NOMO-1 (cell line): ENCODE results near the gene MICA.
A peak's percentile ranks its signal among the peaks of the same experiment; 100 is the strongest.
"Not testable (repeated sequence)": the region's sequence is repeated elsewhere in the genome, so short reads cannot be mapped to it uniquely, and the experiment has no call there.

Experiments used
- DNase-seq, 2 experiments: peaks; one replicate each; lab custom pipeline; 2025; ENCODE audit not compliant: unreplicated experiment in 2 of 2; lab: John Stamatoyannopoulos, UW

The MICA gene

DNA sequence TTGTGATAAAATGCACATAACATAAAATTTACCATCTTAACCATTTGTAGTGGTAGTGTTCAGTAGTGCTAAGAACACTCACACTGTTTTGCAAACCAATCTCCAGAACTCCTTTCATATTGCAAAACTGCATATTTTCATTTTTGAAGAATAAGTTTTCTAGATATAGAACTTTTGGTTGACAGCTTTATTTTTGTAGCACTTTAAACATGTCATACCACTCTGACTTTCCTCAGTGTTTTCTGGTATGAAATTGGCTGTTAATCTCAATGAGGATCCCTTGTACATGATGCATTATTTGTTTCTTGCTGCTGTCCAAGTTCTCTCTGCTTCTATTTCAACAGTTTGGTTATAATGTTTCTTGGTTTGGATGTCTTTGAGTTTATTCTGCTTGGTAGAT lies 49.5 kb downstream of the MICA start:
- DNase-seq = no peak

GRCh38 chr6:31453259-31453658 lies 49.9 kb downstream of the MICA start:
- peak; percentile 80 to 95 for DNase-seq

DNA sequence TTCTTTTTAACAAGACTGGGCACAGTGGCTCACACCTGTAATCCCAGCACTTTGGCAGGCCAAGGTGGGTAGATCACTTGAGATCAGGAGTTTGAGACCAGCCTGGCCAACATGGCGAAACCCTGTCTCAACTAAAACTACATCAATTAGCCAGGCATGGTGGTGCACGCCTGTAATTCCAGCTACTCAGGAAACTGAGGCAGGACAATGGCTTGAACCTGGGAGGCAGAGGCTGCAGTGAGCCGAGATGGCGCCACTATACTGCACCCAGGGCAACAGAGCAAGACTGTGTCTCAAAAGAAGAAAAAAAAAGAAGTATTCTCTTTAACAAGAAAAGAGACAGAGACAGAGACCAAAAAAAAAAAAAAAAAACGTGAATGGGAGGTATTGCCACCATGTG lies 56.5 kb downstream of the MICA start:
- DNase-seq = not testable (repeated sequence)

DNA sequence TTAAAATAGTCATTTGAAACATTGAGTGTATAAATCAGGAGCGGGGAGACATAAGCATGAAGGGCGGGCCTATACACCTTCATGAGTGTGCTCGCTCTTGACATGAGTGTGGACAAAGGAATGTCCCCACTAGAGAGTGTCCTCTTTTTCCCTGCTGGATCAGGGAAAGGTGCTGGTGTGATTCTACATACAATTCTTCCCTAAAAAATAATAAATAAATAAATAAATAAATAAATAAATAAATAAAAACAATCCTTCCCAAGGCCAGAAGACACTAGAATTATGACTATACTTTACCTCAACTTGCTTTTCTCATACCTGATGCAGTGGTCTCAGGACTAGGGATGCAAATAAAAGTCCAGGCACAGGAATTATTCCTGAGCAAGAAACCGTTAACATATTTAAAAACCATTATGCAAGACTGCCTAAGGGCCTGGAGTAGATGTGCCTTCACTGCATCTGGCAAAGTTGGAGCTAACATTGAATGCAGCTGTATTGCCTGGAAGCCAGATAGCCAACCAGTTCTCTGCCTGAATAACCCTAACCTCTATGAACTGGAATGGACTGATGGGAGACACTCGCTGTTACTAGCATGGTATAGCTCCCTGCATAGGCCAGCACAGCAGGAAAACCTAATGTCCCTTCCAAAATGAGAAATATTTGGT lies 57.1 kb downstream of the MICA start:
- no peak for DNase-seq

- DNase-seq = no peak
Measured at GRCh38 chr6:31462026-31462963, 58.9 kb downstream of the MICA start.

GRCh38 chr6:31462964-31463870 lies 59.8 kb downstream of the MICA start:
- peak; percentile 74 to 75 for DNase-seq

GRCh38 chr6:31464252-31465184 lies 61.1 kb downstream of the MICA start:
- no peak for DNase-seq
